ENCODE measurements around the gene IQSEC2. TPM values are rescaled to one million over a fixed set of nuclear protein-coding genes. Genes with fewer than 3 reads are reported as not detected.

IQSEC2 gene
- total and polyA plus RNA-seq, 2 donors (not counting 1 experiment from before 2014, with no cell fraction given), result 0.58 to 0.94 TPM

GRCh38 chrX:53263597-53264094 lies 17.7 kb downstream of the IQSEC2 start:
- Histone ChIP-seq H3K27me3 (replicated peaks in 1 of 4; ENCODE audit: control extremely low read depth in 1 of 4, control insufficient read depth in 3 of 4, insufficient read depth in 4 of 4, low read length in 3 of 4) (no peaks in the 10 kb centered on the region), H2AFZ (ENCODE audit: insufficient read depth, low read depth, low read length, poor library complexity, severe bottlenecking) (no peak overlapping the region), H3K4me3 (ENCODE audit: control extremely low read depth in 1 of 5, extremely low read depth in 1 of 5, insufficient read depth in 1 of 5, low read depth in 2 of 5, low read length in 4 of 5) (no peak overlapping the region), H3K79me2 (ENCODE audit: control insufficient read depth, insufficient read depth, low read length) (no peaks in the 10 kb centered on the region), H3K9me3 (ENCODE audit: control extremely low read depth in 1 of 3, control insufficient read depth in 2 of 3, insufficient read depth in 1 of 3, low read length in 2 of 3) (no peaks in the 10 kb centered on the region), H3K36me3 (replicated peaks in 1 of 2; ENCODE audit: control extremely low read depth in 1 of 2, control insufficient read depth in 1 of 2, extremely low read depth in 1 of 2, insufficient read depth in 2 of 2, low read length in 1 of 2) (no peaks in the 10 kb centered on the region), H3K4me2 (replicated peaks; ENCODE audit: low read depth, low read length, poor library complexity, severe bottlenecking) (no peak overlapping the region), H3K4me1 (ENCODE audit: control insufficient read depth in 2 of 2, insufficient read depth in 2 of 2, low read length in 2 of 2) (no peaks in the 10 kb centered on the region), H3K9ac (ENCODE audit: low read length) (no peak overlapping the region), H4K20me1 (ENCODE audit: control insufficient read depth, insufficient read depth, low read length, poor library complexity, severe bottlenecking) (no peaks in the 10 kb centered on the region), H3K27ac (ENCODE audit: low read length in 2 of 2) (no peak overlapping the region)
- no peak for DNase-seq
- no peak overlapping the region for H3K4me3 Mint-ChIP-seq
- peaks cover 14% of the 10 kb centered on the region for H3K27me3 Mint-ChIP-seq
- H3K4me1 Mint-ChIP-seq, result peaks cover 6% of the 10 kb centered on the region
- H3K9me3 Mint-ChIP-seq (ENCODE audit: insufficient read depth), result no peaks in the 10 kb centered on the region
- no peak overlapping the region for H3K27ac Mint-ChIP-seq
- intact Hi-C loops (cut with micrococcal nuclease), result no loop called here
- CTCF ChIA-PET, result no interaction called here
- POLR2A ChIA-PET, result no interaction called here
- no peak for ATAC-seq (ENCODE audit: low read depth)
- WGBS (ENCODE audit: insufficient coverage), result 80% methylated on average over 5 of the region's 11 CpGs
- TF ChIP-seq CTCF (IDR thresholded peaks at IDR 0.05), result no peak
- TF ChIP-seq EZH2 (IDR thresholded peaks at IDR 0.05; ENCODE audit: borderline replicate concordance, insufficient read depth, low read depth, low read length, poor library complexity, severe bottlenecking), result no peak

DNA sequence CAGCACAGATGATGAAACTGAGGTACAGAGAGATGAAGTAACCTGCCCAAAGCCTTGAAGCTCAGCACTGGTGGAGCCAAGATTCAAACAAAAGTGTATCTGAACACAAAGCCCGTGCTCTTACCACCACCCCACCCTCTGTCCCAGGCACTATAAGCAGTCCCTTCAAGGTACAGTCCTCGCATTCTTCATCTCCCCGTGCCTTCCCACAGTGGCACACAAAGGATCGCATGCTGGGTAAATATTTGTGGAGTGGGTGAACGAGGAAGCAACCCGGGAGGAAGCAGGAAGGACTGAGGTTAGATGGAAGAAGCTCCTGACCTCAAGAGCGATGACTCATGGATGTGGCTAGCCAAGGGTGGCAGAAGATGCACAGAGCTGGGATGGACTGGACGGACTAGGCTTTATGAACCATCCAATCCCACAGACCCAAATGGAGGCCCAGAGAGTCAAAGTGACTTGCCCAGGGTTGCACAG lies 18.4 kb downstream of the IQSEC2 start:
- POLR2A ChIA-PET, result no interaction called here
- H4K20me1 ChIP-seq (ENCODE audit: control insufficient read depth, insufficient read depth, low read length, poor library complexity, severe bottlenecking), result no peaks in the 10 kb centered on the region
- no peaks in the 10 kb centered on the region for H3K9me3 Mint-ChIP-seq (ENCODE audit: insufficient read depth)
- H3K4me1 ChIP-seq (ENCODE audit: control insufficient read depth in 2 of 2, insufficient read depth in 2 of 2, low read length in 2 of 2), result no peaks in the 10 kb centered on the region
- H3K9me3 ChIP-seq (ENCODE audit: control extremely low read depth in 1 of 3, control insufficient read depth in 2 of 3, insufficient read depth in 1 of 3, low read length in 2 of 3), result no peaks in the 10 kb centered on the region
- no peaks in the 10 kb centered on the region for H3K36me3 ChIP-seq (replicated peaks in 1 of 2; ENCODE audit: control extremely low read depth in 1 of 2, control insufficient read depth in 1 of 2, extremely low read depth in 1 of 2, insufficient read depth in 2 of 2, low read length in 1 of 2)
- no peak overlapping the region for H3K4me3 ChIP-seq (ENCODE audit: control extremely low read depth in 1 of 5, extremely low read depth in 1 of 5, insufficient read depth in 1 of 5, low read depth in 2 of 5, low read length in 4 of 5)
- DNase-seq (no peak), ATAC-seq (ENCODE audit: low read depth) (no peak)
- no peak overlapping the region for H3K4me2 ChIP-seq (replicated peaks; ENCODE audit: low read depth, low read length, poor library complexity, severe bottlenecking)
- no peak for TF ChIP-seq EZH2 (IDR thresholded peaks at IDR 0.05; ENCODE audit: borderline replicate concordance, insufficient read depth, low read depth, low read length, poor library complexity, severe bottlenecking)
- TF ChIP-seq CTCF (IDR thresholded peaks at IDR 0.05), result no peak
- no peaks in the 10 kb centered on the region for H3K79me2 ChIP-seq (ENCODE audit: control insufficient read depth, insufficient read depth, low read length)
- peaks cover 6% of the 10 kb centered on the region for H3K4me1 Mint-ChIP-seq
- H3K4me3 Mint-ChIP-seq, result no peak overlapping the region
- peaks cover 14% of the 10 kb centered on the region for H3K27me3 Mint-ChIP-seq
- no peaks in the 10 kb centered on the region for H3K27me3 ChIP-seq (replicated peaks in 1 of 4; ENCODE audit: control extremely low read depth in 1 of 4, control insufficient read depth in 3 of 4, insufficient read depth in 4 of 4, low read length in 3 of 4)
- no peak overlapping the region for H3K27ac ChIP-seq (ENCODE audit: low read length in 2 of 2)
- H3K27ac Mint-ChIP-seq, result no peak overlapping the region
- intact Hi-C loops (cut with micrococcal nuclease), result no loop called here
- H2AFZ ChIP-seq (ENCODE audit: insufficient read depth, low read depth, low read length, poor library complexity, severe bottlenecking), result no peak overlapping the region
- CTCF ChIA-PET, result no interaction called here
- WGBS (ENCODE audit: insufficient coverage), result 28% methylated on average over 3 of the region's 8 CpGs
- H3K9ac ChIP-seq (ENCODE audit: low read length), result no peak overlapping the region
